GM19035 (cell line): ENCODE data around the gene FBXL3.

Source experiments
- ATAC-seq: cut with Tn5 transposase; IDR thresholded peaks from one replicate; pipeline ENCODE4 v1.9.1; 2021; ENCODE audit not compliant: unreplicated experiment

The FBXL3 gene, protein sequence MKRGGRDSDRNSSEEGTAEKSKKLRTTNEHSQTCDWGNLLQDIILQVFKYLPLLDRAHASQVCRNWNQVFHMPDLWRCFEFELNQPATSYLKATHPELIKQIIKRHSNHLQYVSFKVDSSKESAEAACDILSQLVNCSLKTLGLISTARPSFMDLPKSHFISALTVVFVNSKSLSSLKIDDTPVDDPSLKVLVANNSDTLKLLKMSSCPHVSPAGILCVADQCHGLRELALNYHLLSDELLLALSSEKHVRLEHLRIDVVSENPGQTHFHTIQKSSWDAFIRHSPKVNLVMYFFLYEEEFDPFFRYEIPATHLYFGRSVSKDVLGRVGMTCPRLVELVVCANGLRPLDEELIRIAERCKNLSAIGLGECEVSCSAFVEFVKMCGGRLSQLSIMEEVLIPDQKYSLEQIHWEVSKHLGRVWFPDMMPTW

DNA sequence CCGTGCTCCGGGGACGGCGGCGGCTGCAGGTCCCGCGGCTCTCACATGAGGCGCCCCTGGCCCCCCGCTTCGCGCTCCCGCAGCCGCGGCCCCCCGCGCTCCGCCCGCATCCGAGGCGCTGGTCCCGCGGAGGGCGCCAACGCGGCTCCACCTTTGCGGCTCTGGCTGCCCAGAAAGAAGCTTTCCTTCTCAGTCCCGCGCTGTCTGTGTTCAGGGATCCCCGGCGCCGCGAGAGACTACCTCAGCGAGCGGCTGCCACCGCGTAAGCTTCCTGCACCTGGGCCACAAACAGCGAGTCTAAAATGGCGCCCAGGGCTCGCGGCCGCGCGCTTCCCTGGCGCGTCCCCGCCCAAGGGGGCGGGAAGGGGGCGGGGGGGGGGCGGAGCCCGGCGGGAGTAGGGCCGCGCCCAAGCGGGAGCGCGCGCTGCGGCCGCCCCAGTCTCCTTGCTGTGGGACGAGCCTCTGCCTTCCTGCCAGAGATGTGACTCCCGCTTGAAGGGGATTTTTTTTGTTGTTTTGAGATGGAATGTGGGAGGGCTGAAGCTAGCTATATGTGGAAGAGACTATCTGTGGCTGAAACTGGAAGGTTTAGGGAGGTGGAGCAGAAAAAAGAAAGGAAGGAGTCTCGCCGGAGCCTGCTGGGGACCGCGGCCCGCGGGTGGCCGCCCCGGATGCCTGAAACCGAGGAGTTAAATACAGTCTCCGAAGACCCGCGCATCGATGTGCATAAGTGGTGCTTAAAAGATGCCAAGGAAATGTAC is at the start of gene FBXL3:
Gene FBXL3 (minus strand): TSS at position 299 of the 761 bp plus-strand sequence. CDS start 5,299 bp downstream, outside the sequence.
- peak; percentile 59 for ATAC-seq

DNA sequence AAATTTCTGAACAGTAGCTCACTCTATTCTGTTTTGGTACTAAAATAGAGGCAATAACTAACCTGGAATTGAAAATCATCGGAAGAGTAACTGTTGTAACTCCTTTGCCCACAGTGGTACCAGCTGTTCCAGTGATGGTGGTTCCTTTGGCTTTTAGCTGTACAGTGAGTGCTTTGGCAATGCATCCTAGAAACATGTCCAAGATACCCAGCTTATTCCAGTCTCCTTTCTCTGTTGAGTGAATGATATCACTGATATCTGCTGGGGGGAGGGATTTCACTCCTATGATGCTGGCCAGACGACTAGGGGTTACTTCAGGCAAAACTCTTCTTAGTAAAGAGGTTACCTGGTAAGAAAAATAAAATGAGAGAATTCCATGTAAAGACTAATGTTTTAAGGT is 40.6 kb upstream of the FBXL3 start:
- ATAC-seq, result no peak

DNA sequence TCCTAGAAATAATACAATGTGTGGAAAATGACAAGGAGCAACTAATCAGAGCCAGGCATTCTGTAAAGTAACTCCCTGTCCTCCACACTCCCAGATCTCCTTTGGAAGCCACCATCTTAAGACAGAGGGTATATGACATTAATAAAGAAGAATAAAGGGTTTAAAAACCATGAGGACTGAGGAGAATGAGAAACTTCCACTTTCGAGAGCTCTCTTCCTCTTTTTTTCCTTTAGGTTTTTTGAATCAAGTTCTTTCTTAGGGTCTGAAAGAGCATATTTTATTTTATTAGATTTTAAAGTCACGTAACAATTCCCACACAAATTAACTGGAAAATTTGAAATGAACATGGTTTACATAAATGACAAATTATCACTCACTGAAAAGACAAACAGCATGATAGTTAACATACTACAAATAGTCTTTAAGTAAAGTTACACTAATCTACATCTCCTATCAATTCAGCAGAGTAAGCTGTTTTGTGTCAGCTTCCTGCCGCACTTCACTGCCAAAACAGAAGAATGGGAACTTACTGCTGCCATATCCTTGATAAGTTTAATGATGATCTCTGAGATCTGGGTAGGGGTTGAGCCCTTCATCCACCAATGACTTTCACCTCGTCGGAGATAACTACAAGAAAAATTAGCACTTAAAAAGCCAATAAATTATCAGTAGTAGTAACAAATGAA is 38.6 kb upstream of the FBXL3 start:
- ATAC-seq, result no peak

DNA sequence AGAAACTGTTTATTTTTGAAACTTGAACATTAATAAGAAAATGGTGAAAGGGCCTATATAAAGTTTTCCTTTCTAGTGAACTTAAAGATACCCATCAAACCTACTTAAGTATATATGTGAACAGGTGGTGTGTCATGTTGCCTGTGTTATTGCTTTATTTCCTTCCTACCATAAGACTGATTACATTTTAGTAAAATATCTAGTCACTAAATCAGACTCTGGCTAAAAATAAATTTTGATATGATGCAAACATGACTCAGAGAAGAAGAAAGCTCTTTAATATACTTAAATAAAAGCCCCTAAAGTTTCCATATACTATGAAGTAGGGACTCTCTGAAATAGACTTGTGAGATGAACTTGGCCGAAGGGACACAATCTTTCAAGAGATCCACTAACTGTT is 35.1 kb upstream of the FBXL3 start:
- ATAC-seq, result no peak

DNA sequence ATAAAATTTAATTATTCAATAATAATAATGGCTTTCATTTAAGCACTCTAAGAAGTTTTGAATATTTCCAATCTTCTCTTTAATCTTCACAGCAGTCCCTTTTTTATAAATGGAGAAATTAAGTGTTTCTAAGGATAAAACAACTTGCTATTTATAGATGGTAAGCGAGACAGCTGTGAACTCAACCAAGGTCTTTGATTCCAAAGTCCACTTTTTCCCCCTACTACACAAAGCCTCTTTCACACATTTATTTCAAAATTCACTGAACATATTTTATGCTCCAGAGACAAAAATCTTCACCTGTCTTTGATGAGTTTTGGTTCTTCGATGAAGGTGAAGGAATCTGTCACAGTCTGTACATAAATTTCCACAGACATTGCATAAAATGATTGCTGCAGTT is 34.4 kb upstream of the FBXL3 start:
- no peak for ATAC-seq

DNA sequence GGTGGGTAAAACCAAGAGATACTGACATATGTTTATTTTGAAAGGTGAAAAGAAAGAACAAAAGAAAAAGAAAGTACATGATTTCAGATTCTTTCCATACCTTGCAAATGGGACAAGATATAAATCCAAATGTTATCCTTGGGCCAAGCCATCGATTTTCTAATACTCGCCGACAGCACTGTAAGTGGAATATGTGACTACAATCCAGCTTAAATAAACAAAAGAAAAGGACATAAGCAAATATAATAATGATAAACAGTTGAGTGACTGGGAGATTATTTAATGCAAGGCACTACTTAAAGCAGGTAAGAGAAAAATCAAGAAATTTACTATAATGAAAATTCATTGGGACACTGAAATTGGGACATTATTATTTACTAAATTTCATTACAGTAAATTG is 29.9 kb upstream of the FBXL3 start:
- no peak for ATAC-seq

DNA sequence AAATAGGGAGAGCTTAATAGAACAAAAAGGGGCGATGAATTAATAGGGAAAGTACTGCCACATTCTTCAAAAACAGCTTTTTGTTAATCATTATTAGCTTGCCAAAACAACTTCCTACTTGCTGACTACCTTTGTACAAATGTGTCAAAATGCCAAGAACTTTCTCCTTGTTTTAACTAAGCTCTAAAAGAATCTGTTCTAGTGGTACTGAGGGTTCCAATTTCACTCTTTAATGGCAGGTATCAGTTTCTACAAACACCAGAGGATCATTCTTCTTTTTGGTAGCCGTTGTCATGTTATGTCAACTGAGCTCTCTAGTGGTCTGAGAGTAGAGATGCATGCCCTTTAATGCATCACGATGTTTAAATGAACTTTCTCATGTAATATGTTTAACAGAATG is 29.4 kb upstream of the FBXL3 start:
- no peak for ATAC-seq

DNA sequence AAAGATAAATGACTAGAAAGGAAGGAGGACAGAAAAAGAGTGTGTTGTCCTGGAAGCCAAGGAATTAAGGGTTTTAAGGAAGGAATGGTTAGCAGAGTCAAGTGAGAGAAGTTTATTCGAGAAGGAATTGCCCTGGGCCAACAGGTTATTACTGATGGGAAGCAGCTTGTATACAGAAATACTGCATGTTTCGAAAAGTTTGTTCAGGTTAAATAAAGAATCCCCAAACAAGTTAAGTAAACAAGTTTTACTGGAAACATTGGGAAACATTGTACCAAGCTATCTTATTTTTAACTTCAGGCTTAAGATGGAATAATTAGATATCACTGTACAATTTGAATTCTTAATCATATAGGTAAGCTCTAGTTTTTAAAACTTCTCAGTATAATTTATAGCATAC is 28.2 kb upstream of the FBXL3 start:
- no peak for ATAC-seq

DNA sequence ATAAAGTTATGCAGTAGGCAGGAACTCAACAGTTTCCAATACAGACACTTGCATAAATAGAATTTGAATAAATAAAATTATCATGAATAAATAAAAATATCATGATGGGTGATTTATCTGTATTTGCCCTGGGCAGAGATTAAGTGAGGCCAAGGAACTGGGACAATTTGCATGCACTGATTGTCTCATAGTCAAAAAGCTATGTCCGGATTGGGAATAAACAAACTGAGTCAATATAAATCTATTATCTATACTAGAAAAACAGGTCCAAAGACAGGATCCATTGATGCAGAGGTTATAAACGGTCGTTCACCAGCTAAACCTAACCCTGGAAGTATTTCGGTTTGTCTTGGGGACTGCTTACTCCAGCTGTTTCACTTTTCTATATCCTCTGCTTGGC is 26.2 kb upstream of the FBXL3 start:
- ATAC-seq, result no peak

DNA sequence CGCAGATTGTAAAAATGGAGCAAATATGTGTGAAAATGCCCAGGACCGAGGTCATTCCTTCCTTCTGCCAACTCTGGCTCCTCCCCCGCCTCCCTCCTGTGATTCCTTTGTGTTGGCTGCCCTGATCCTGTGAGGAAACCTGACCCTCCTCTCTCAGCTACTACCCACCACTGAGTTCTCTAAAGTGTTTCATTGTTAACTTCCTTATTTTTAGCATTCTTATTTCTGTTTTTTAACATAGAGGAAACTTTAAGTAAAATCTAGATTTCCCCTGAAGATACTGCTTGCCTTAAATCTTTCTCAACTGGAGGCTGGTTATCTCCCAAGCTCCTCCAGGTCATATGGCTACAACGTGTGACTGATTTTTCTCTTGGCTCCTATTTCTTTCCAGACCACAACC is 21.7 kb upstream of the FBXL3 start:
- no peak for ATAC-seq

DNA sequence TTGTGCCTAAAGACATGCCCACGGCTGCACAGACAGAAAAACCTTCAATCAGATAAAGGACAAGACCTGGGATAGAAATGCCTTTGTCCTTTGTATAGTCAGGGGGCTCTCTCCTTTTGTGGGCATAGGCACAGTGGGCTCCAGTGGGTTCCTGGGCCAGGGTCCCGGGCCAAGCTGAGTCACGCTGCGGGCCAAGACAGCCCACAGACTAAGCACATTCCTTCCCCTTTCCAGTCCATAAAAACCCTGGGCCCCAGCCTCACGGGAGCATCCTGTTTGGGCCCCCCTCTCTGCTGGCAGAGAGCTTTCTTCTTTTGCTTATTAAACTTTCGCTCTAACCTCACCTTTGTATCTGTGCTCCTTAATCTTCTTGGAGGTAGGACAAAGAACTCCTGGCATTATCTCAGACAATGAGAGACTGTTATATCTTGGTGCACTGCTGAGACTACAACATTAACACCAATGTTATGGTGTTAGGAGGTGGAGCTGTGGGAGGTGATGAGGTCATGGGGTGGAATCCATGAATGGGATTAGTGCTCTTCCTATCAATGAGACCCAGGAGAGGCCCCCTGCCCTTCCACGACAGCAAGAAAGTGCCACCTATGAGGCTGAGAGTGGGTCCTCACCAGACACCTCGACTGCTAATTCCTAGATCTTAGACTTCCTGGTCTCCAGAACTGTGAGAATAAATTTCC is 20.8 kb upstream of the FBXL3 start:
- ATAC-seq, result no peak

DNA sequence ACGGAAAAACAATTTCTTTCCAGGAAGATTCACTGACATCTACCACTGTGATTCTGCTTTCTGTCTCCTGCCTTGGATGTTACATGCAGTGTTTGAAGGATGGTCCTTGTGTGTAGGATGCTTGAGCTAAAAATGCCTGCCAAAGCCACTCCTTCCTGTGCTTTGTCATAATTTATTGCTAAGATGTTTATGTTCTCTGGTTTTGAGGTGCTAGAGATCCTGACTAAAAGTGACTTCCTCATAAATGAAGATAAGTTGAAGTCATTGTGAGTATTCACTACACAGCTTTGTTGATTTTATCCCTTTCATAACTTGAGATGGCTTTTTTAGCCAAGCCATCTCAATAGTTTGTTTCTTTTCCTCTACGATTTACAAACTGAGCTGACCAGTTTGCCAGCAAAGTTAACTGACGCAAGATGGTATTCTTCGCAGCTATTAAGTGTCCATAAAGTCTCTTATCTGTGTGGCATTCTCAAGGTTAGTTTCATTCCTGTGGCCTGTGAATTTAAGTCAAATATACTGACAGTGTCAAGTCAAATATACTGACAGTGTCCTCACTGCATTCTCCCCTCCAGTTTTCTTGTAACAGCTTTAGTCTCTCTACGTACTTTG is 15.7 kb upstream of the FBXL3 start:
- no peak for ATAC-seq

DNA sequence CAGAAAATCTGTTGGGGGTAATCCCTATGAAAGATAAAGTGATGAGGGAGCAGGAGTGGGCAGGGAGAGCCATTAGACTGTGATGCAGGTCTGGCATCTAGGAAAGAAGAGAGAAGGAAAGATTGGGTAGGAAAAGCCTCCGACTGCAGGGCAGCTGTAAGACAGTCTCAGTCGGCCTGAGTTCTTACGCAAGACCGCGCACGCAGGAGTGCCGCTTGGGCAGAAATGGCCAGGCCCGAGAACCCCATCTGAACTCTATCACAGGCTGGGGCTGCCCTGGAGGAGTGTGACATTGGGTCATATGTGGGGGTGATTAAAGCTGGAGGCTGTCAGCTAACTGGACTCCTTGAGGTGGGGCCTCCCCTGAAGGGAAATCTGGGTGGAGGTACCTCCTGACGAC is 13.9 kb upstream of the FBXL3 start:
- ATAC-seq, result no peak

DNA sequence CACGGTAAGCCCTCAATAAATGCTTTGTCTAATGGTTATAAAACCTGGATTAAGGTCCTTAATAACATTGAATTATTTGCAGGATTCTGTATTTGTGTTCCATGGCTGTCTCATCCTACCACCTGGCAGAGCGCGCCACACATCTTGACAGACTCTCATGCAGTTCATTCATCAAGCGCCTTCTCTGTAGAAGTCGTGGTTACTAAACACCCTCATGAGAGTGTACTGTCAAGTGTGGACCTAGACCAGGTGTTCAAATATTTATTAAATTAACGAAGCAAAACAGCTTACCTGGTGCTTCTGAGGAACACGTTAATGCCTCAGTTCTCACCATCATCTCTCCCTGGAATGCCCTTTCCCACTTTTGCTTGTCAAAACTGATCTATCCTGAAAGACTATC is 13.1 kb upstream of the FBXL3 start:
- ATAC-seq, result no peak

DNA sequence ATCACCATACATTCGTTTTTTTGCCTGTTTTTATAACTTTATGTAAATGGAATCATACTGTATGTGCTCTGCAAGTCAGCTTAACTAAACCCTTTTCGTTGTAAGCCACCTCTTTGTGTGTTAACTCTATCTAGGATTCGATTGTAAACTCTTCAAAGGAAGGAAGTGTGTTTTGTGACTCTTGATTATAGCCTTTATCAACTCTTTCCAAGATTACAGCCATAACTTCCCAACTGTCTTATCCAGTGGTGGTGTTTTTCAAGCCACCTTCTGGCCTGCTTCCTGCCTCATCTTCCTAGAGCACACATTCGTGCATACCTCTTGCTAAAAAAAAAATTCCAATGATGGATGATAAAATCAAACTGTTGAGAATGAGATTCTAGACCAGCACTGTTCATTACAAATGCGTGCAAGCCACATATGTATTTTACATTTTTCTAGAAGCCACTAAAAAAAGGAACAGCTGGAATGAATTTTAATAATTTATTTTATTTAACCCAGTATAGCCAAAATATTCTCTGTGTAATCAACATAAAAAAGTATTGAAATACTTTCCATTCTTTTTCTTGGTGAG is 12.0 kb upstream of the FBXL3 start:
- ATAC-seq, result no peak

DNA sequence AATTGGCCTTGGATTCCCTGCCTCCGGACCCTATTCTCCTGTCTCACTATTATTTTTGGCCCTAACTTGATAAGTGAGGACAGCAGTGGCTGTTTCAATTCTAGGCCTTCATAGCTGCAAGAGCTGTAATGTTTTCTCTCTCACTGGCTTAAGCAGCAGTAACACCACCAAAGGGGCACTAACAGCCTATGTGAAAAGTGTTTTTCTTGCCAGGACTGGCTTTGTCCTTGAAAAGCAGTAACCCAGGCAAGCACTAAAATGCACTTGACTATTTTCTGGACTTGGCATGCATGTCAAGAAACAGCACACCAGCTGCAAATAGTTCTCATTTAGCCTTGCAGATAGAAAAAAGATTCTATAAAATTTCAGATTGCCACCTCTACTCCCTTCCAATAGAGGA is 9.3 kb upstream of the FBXL3 start:
- ATAC-seq, result no peak

DNA sequence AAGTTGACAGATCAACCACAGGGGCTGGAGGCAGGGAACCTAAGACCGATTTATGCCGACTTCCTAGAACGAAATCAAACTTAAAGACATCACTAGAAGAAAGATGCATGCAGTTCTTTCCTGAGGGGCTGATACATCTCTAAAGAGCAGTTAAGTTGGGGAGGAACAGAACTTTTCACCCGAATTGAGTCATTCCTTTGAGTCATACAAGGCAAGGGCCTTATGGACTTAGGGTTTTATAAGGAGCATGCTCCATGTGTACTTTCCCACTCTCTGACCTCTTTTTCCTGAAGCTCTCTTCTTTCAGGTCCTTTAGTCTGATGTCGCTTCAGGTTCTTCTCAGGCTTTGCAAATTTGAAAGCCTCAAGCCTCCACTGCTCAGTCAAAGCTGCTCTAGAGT is 7.9 kb upstream of the FBXL3 start:
- no peak for ATAC-seq

DNA sequence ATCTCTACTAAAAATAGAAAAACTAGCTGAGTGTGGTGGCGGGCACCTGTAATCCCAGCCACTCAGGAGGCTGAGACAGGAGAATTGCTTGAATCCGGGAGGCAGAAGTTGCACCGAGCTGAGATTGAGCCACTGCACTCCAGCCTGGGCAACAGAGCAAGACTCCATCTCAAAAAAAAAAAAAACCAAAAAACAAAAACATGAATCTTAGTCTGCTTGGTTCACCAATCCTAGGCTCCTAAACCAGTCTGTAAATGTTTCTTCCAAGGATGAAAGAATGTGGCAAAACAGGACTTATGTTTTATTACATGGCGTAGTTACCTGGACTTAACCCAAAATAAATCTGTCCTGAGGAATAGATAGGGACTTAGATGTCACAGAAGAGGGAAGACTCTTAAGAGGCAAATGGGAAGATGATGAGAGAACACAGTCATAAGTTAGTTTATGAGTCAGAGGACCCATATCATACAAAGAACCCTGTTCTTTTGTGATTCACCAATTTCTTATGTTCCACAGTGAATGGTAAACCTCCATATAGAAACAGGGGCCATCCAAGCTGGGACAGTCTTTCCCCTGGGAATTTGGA is 6.9 kb upstream of the FBXL3 start:
- no peak for ATAC-seq

DNA sequence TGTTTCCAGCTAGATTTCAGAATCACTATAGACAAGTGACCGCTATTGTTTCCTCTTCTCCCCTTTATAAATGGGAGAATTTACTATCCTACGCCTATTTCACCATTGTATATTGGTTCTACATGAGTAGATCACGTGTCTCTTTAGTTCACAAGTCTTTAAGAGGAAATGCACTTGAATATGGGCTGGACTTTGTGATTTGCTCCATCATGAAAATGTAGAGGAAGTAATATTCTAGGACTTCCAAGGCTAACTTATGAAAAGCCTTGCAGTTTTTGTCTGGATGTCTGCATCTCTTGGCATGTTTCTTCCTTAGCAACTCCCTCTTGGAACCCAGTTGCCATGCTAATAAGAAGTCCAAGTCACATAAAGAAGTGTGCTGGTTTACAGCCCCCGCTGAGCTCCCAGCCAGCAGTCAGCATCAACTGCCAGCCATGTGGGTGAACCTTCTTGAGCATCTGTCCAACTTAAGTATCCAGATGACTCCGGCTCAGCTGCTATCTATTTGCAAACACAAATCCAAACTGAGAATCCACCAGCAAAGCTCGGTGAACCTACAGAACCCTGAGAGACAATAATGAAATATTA is 4.8 kb upstream of the FBXL3 start:
- no peak for ATAC-seq

DNA sequence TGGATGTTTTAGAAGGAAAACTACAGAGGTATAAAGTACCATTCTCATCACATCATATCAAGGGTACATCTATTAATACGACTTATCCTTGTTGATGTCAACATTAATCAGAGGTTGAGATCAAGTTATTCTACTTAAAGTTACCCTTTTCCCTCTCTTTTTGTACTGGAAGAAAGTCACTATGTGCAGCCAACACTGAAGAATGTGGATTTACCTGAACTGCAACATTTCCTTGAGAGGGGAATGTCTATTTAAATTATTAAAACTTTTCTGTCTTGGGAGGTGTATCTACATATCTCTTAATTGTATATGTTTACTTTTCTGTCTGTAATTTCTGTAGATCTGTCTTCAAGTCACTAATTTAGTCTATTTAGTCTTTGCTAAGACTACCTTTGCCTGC is 2.5 kb upstream of the FBXL3 start:
- ATAC-seq, result no peak
